NCI-H2029 (cell line): ENCODE measurements around the gene PPARGC1A.
A peak's percentile ranks its signal among the peaks of the same experiment; 100 is the strongest.

Experiments used
- DNase-seq: peaks from one replicate; lab custom pipeline; 2025; lab: John Stamatoyannopoulos, UW

The PPARGC1A gene

DNA sequence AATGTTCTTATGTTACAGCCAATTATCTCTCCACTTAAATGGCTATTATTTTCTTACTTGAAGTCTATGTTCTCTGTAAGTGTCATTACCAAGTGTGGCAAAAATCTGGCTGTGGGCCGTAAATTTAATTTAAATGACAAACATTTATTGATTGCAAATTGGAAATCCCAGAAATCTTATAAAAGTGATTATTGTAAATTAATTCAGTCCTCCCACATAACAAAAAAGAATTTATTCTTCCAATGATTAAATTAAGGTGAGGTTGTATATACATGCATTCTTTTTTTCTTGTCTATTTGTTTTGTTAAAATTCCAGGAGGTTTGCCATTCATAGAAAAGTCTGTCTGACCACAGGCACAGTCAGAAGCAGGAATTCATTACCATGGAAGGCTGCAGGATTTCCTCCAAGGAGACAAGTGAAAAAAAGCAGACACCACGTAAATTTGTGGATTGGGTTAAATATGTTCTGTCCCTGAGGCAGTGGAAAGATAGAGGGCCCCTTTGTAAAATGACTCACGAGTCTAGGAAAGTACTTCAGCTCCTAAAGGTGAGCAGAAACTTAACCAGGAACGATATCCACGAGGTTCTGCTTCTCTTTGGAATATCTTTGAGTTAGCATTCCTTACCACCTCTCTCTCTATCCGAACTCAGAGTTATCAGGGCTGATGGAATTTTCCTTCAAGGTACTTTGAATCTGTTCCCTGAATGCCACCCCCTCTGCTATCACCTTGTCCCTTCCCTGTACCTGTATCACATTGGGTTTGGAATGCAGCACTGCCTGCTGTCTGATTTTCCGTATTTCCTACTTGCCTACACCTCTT, 10.7 kb downstream of the PPARGC1A start:
- no peak for DNase-seq

DNA sequence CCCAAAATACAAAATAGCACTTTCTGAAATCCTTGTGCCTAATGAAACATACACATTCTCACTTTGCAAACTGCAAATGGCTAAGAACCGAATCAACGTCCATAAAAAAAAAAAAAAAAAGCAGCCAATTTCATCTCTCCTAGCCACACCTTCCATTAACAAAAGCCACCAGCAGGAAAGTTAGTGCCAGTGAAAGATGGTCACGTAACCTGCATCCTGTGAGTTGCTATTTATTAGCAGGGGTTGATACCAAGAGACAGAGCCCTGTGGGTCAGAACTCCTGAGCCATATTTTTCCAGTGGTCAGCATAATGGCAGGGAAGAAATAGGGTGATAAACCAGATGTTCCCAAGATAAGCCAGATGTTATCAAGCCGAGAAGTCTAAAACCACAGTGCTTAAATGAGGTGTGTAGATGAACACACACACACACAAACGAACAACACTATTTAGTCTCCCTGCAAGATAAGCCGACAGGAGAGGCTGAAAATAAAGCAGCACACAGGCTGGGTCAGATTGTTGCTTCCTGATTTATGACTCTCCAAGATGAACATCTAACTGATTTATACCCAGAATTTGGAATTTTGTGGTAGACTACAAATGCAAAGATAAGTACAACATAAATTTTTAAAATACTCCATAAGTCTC, 11.5 kb downstream of the PPARGC1A start:
- no peak for DNase-seq

DNA sequence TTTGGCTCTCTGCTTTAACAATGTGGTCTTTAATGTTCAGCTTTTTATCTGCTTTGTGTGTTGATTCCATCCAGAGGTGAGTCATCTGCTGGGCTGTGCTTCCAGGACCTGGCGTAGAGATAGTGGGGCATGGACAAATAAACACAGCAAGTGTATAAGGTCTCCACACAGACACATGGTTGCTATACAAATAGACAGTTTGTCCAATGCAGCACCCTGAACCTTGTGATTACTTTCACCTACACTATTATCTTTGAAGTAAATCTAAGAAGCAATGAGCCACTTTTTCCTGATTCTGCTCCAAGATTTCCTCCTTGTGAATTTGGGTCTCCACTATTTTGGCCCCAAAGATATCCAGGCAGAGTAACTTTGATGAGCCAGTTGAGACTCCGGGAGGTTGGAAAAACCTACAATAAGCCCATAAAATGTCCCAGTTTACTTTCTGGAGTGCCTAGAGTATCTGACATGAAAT, 12.1 kb downstream of the PPARGC1A start:
- DNase-seq, result peak; percentile 70

DNA sequence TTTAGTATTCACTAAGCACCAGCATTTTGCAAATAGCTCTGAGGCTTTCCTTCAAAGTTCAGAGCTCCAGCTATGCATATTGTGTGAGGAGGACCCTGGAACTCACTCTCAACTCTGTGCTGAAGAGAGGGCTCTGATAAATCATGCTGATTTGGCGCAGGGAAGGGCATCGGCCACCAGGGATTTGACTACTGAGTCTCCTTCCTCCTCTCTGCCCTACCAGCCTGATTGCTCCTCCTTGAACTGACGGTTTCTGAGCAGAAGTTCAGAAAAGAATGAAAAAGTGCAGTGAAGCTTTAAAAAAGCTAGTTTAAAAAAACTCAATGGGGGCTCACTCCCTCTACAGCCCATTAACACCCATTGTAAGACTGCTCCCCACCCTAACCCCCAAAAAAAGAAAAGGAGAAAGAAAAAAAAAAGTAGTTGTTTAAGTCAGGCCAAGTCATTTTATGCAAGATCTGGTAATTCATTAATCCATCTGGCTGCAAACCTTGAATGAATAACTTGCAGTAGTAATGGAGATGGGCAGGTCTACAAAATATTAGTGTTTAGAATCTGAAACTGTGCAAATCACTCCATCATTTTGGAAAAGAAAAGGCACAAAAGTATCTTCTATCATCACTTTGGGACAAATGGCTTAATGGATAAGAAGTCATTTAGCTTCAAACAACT, 13.3 kb downstream of the PPARGC1A start:
- no peak for DNase-seq

DNA sequence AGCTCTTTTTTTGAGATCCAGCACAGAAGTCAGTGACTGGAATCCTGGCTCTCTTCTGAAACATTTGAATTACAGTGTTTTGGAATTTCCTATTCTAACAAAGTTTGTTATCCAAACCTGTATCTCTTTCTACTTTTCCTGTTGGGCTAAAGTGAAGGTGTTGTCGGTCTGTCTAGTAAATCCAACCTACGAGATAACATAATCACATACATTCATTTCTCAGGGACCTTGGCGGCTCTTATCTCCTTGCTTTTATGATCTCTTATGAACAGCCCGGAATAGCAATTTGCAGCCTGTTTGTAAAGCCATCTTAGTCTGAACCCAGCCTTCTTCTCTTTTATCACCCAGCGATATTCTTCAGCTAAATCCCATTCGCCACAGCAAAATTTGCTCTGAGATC, 14.5 kb downstream of the PPARGC1A start:
- DNase-seq, result no peak

DNA sequence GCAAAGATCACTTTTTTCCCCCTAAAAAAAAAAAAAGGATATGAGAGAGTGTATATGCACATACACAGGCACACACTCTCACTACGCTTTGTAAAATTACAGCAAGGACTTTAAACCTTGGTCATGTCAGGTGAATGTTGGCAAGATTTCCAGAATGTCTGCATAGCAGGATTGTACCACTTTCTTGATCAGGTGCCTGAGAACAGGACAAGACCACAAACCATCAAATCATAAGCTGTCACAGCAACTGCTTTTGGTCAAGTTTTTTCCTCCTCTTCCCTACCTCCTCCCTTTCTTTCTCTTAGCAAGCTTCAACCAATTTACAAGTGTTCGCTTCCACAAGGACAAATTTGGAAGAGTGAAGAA, 15.3 kb downstream of the PPARGC1A start:
- no peak for DNase-seq

DNA sequence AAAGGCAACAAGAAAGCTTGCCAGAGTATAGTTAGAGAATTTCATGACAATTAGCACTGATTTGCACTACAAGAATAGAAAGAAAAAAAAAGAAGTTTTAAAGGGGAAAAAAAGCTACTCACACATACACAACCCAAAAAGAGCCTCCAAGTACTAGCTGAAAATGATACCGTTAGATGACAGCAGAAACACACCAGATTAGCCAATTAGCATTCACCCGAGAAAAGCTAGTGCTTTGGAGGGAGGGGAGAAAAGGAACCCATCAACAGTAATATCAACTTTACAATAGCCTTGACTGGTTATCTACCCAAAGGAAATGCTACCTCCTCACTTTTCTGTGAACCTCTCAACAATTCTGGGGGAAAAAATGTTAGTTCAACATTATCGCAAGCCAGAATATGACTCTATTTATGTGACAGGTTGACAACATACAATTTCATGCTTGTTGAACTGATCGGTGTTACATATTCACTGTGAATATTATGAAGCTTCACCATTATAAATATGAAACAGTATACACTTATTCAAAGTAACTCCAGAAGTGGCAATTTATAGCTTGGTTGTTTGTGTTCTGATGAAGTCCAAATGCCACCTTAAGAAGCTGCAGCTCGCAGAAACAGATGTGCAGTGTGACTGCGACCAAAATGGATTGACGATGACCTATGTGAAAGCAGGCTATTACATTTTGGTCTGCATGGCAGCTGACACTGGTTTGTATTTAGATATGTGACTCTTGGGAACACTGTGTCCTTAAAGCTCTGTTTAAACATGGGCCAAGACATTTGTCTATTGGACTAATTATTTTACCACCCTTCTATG, 15.9 kb downstream of the PPARGC1A start:
- no peak for DNase-seq

DNA sequence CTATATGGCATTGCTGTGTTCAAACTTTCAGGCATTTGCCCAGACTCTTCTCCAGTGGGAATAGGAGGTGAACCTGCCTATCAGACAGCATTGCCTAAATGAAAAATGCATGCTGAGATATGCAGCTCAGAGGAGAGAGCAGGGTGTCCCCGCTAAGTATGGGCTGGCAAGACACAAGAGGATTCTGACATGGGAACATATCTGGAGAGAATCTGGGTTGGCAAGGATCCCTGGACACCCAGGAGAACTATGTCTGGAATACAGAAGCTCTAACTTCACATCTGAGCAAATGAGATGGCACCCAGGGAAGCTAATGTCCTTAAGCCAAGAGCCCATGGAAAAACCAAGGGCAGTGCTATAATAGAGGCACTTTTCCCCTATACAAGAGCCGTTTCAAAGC, 18.4 kb downstream of the PPARGC1A start:
- no peak for DNase-seq

DNA sequence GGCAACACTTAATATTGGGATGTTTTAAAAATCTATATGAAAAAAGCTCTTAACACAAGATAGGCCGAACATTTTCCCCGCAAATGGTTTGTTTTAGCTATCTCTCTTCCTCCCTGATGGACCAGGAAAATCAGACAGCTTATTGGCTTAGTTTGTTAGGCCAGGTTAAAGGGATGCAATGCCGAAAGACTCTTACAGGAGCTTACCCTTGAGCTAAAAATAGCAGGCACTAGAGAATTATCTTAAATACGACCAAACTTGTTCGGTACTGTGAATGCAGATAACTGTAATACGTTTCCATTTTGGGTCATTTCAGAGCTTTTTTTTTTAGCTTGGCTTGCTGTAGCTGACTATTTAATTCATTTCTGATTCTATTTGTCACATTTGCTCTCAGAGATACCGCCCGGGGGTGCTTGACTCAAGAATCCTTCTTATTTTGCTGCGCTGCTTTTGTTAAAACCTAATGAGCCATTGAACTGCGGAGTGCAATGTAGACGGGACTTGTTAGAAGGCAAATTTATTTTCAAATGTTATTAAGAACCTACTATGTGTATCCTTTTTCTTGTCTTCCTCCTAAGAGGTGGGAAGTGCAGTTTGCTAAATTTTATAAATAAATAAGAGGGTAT, 23.3 kb downstream of the PPARGC1A start:
- no peak for DNase-seq

DNA sequence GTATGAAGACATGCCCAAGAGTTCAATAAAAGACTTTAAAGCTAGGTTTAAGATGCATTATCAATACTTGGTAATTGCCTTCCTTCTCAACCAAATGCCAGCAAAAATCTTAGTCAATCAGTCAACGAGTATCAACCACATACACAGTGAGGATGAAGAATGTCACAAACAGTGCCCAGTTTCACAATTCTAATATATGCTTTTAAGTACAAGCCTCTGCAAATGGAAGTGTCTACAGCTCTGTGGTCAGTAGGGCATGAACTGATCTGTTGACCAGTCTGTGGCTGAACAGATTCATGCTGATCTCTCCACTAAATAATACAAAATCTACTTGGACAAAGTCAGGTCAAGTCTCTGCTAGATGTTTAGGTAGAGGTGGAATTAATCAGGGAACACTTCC, 27.9 kb downstream of the PPARGC1A start:
- no peak for DNase-seq

DNA sequence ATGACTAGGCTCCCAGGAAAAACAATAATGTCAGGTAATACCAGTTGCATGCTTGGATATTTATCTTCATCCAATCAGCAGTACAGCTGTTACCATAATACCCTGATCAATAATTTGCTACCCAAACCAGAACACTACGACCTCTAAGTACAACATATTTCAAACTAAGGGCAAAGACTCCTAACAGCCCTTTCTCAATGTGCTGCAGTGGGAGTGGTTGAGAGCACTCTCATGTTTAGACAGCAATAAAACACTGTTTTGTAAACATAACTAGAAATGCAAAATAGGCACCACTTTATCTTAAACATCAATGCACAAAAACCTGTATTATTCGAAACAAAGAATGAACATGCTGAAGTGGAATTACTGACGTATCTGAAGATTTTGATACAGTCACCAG, 28.9 kb downstream of the PPARGC1A start:
- DNase-seq, result no peak

DNA sequence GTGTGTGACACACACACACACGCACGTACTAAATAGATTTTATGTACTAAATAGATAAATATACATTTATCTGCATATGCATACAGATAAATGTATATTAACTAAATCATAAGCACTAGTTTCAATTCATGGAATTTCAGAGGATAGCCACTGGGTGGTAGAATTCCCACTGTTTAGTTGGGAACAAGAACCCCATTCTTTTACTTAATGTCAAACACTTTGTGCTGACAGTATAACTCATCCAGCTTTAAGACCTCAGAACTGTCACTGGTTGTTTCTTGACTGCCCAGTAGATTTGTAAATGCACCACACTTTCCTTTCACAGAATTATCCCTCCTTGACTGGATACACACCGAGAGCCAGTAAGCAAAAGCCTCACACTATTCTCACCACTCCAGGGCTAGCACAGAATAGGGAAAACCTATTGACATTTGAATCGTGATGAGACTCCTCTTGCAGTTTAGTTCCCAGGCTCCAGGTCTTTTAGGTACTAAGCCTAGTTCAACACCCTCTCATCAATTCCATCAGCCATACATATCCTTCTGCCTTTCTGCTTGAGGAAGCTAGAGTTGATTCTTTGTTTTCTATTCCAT, 32.4 kb downstream of the PPARGC1A start:
- DNase-seq, result no peak

DNA sequence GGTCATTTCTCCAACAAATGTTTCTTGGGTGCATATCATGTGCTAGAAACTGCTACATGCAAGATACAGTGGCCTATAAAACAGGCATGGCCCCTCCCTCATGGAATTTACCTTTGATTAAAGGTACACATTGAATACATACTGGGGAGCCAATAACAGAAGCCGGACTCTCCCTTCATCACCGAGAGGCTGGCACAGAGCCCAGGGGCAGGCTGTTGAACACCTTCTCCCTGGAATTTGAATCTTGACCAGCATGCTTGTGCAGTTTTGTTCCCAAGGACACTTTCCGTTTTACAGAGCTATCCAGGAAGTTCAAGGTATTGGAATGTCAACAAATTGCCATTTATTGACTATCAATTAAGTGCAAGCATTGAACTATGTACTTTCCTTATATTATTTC, 33.2 kb downstream of the PPARGC1A start:
- DNase-seq, result no peak

DNA sequence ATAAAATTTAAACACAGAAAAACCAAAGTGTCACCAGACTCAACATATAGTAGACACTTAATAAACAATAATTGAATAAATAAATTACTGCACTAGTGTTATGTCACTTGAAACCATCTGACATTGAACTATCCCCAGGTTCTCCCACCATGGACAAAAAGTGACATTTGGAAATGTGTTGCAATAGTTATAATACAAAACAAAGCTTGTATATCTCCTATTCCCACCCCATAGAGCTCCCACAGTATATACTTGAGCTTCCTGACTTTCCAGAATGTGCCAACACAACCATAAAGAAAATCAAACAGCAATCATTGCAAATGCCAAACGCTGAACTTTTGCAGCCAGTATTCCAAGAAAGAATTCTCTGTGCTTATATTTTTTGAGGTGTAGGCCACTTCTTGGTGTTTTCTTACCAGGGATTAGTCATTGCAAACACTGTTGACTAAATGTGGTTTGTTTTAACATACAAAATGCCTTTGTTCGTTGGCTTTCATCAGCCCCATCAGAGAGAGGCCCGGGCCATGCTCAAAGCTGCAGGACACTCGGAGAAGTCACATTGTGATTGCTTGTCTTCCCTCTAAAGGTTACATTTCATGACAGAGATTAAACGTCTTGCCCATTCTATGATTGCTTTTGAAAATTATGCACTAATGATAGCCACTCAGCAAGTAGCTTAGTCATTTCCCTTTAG, 33.8 kb downstream of the PPARGC1A start:
- DNase-seq, result no peak

DNA sequence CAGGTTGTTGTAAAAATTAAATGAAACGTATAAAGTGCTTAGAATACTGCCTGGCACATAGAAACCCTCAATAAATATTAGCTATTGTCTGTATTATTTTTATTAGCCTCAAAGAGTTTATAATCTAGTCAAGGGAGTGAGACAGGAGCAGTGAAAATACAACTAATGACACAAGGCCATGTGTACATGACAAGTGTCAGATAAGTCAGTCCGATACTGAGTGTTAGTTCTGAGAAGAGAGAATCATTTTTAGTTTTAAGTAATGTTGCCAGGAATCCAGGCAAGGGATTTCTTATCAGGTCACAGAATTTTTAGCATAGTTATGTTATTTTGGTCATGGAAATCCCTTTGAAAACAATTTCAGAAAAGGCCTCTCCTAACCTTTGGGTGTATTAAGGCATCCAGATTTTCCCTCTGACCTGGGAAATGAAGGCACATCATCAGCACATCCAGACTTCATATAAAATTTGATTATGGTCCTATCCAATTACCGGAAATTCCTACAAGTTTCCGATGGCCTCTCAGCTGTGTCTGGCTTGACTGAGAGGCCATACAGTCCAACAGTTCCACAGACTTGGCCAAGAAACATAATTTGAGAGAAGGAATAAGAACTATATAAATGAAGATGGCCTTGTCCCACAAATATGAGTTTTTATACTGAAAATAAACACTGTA, 35.7 kb downstream of the PPARGC1A start:
- DNase-seq, result no peak

DNA sequence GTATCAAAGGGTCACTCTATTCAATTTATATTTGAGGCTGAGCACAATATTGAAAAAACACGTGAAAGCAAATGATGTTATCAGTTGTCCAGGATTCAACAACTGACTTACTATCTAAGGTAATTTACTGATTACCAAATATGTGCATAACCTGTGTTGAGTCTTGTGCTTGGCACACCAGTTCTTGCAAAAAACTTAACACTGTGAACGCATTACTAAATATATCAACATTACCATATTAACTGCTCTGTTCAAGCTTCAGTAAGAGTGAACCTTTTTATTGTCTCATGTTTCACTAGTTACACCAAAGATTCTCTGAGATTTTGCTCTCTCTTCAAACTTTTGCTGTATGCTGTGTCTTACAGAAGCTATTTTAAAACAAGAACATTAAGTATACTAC, 38.4 kb downstream of the PPARGC1A start:
- DNase-seq, result no peak

DNA sequence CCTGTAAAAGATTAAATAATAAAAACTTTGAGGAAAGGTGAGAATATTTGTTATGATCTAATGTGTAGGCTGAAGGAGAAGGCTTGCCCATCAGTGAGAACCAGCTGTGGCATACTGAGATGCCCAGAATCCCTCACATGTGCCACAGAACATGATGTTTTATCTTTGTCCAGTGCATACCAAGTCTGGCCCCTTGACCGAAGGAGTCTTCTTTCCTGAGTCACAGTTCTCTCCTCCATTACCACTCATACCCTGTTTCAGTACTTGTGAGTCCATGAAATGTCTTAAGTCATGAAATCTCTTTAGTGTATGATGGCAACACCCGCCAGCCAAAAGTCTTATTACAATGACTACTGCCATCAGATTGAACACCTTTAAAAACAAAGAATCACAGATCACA, 42.7 kb downstream of the PPARGC1A start:
- DNase-seq, result no peak

DNA sequence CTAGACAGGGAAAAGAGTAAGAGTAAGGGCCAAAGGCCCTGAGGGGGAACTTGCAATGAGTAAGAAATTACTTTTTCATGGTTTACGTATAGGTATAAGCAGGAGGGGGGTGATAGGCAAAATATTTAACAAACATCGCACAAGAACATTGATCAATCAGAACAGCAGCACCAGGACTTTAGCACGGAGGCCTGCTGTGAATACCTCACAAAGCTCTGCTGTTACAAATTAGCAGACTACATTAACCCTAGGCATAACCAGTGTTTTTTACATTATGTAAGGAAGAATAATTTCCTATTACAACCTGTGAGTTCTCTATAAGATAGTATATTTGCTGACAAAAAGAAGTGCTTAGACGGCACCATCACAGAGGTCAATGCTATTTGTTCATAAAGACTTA, 44.9 kb downstream of the PPARGC1A start:
- DNase-seq, result no peak

DNA sequence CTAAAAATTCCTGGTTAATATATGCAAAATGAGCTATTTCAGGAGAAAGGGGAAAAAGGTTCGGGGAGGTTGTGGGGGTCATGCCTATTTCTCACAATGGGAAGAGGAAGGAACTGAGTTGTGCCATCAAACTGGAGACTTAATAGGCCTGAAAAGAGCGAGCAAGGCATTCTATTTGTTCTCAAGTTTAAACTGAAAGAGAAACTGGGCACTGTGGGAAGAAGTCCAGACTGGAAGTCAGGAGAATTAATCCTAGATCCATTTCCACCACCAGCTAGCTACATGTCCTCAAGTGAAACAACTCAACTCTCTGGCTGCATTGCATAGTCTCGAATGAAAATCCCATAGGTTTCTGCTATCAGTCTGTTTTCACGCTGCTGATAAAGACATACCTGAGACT, 50.6 kb downstream of the PPARGC1A start:
- DNase-seq, result no peak

DNA sequence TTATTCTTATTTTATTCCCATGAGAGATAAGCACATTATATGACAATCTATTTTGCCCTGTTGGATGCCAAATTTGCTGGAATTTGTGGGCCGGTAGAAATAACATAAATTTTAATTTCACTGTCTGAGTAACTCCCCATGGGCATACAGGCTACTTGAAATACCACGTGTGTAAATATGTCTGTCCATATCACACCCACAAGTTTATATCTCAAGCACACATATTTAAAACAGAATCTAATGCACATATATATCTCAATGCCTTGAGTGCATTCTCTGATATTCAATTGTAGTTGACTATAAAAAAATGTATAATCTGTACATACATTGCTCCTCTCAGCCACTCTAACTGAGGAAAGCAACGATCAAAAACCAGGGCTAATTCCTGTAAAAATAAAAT, 51.2 kb downstream of the PPARGC1A start:
- DNase-seq, result no peak
